Cardiac septum (tissue), 1 donor: ENCODE measurements around the gene KDM5C. TPM values are rescaled to one million over a fixed set of nuclear protein-coding genes. Genes with fewer than 3 reads are reported as not detected.
"Not testable (repeated sequence)": the region's sequence is repeated elsewhere in the genome, so short reads cannot be mapped to it uniquely, and the experiment has no call there.

ENCODE experiments used
- DNase-seq: peaks from one replicate; pipeline ENCODE4 v3.0.0-alpha.2; 2020; ENCODE audit warnings: low spot score
- intact Hi-C: fragments of 100-400 bp; cut with DNase I; formaldehyde crosslinking; loops from one replicate; pipeline ENCODE4 v1.14.0; 2022
- total RNA-seq: library from RNA; stranded (reverse); fragmentation: NEBNext Ultra II Directional; extraction: Animal tissue kit (Norgen Biotek cat#: 25700); gene quantifications from one replicate; pipeline ENCODE4 v1.2.1, GENCODE V29; 2021
- donor health status: DM: no; HTN: no; CAD: no.

Gene KDM5C
- total RNA-seq, 1 donor from 2014 or later, result 57.7 TPM

- DNase-seq, result peak; percentile 38
- intact Hi-C loops, result no loop called here
Observed at GRCh38 chrX:53211391-53211978, 13.5 kb downstream of the KDM5C start.

DNA sequence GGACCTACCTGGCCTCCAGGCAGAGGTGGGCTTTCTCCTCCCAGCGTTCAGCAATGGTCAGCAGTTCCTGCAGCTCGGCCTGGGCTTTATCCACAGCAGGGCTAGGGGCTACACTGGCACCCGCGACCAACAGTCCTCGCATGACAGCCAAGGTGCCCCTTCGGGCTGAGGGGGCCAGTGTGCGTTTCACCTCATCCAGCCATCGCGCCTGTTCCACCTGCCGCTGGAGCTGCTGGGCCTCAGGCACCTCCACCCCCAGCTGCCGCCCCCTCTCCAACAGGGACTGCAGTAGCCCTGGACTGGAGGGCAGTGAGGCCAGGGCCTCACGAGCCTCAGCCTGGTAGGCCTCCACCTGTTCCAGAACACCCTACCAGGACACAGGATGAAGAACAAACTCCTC lies 28.3 kb downstream of the KDM5C start:
- DNase-seq, result no peak
- intact Hi-C loops, result no loop called here

DNA sequence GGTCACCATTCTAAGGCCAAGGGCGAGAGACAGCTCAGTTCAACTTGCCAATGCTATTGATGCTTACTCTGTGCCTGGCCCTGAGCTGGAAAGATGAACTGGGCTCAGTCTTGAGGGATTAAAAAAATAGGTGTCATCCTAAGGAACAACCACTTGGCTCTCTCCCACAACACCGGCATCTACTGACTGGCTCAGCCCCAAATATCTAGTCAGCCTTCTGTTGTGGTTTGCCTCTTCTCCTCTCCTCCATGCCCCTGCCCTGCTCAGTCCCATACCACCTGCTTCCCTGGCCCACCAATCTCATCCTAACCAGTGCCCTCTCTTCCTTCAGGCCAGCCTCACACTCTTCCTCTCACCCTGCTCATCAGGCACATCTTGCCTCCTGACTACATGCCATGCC lies 29.6 kb downstream of the KDM5C start:
- no peak for DNase-seq
- intact Hi-C loops, result no loop called here

- DNase-seq, result peak; percentile 69
- intact Hi-C loops, result no loop called here
Observed at GRCh38 chrX:53194308-53194707, 30.7 kb downstream of the KDM5C start.

GRCh38 chrX:53193093-53193492 lies 31.9 kb downstream of the KDM5C start:
- intact Hi-C loops, result no loop called here
- DNase-seq, result no peak

GRCh38 chrX:53190363-53190960 lies 34.5 kb downstream of the KDM5C start:
- no peak for DNase-seq
- intact Hi-C loops, result no loop called here

GRCh38 chrX:53188763-53189162 lies 36.2 kb downstream of the KDM5C start:
- no peak for DNase-seq
- intact Hi-C loops, result no loop called here

- DNase-seq, result no peak
- intact Hi-C loops, result no loop called here
Observed at GRCh38 chrX:53186351-53186750, 38.7 kb downstream of the KDM5C start.

GRCh38 chrX:53184836-53185235 lies 40.2 kb downstream of the KDM5C start:
- DNase-seq, result no peak
- intact Hi-C loops, result no loop called here

DNA sequence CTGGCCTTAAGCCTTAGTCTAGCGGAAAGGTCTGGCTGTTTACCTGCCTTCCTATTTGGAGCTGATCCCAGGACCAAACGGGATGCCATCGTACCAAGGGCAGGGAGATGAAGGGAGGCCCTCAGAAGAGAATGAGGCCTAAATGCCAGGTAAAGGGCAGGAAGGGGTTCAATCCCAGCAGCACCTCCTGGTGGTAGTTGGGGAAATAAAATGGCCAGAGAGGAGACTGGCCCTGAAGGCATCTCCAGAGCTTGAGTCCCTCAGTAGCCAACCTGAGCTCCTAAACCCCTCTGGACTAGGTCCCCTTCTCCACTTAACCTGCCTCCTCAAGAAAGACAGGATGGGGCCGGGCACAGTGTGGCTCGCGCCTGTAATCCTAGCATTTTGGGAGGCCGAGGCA lies 53.7 kb downstream of the KDM5C start:
- intact Hi-C loops, result no loop called here
- DNase-seq, result no peak

GRCh38 chrX:53166103-53166502 lies 58.9 kb downstream of the KDM5C start:
- DNase-seq, result no peak
- intact Hi-C loops, result no loop called here

DNA sequence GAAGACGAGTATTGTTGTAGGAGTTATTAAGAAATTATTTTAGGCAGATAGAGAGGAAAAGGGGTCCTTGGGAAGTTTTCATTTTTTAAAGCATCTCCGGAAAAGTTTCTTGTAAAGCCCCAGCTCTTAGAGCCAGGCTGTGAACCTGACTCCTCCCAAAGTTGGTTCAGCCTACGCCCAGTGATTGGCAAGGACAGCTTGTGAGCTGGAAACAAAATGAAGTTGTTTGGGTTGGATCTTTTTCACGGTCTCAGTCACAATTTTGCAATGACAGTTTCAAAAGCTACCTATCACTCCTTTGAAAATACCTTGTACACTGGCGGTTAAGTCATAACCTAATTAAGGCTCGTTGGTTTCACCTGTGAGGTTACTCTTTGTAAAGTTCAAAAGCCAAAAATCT lies 60.4 kb downstream of the KDM5C start:
- intact Hi-C loops, DNase-seq: not testable (repeated sequence)

DNA sequence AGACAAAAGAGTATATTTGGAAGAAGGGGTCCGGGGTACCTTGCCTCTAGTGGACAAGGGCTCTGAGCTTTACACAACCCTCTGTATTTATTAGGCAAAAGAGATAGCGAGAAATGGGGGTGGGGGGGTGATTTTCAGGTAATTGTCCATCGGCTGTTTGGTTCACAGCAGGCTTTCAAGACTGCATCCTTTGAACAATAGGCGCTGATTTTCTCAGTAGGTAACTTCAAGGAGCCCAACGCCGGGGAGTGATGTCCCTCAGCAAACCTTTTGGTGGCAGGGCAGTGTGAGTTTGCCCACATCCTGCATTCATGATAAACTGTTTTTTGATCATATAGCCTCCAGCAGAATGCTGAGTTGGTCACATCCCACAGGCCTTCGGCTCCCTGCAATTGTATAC lies 61.6 kb downstream of the KDM5C start:
- DNase-seq, result no peak
- intact Hi-C loops, result no loop called here

DNA sequence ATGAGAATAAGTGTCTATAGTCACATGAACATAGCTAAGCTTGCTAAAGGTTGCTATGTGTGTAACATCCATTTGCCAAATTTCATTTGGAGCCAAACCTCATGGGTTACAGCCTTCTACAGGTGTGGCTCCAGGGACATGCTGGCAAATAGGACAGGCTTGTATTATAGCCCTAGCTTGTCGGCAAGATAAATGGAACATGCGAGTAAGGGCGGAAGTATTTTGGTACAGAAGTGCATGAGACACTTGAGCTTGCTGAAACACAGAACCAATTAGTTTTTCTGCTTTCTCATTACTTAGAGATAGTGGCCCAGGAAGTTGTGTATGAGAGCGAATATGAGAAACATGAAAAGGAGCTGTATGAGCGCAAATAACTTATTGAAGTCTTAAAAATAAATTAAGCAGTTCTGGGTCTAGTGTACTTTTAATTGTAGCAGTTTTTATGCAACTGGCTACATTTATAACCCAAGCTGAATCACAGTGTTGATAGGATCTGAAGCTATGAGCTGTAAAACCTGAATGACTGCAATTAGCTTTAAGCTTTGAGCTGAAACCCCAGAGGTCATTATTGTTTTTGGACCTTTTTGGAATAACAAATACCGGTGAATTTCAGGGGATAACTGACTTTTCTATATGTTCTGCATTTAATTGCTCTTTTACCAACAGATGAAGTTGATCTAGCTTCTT lies 64.6 kb downstream of the KDM5C start:
- no peak for DNase-seq
- intact Hi-C loops, result no loop called here

DNA sequence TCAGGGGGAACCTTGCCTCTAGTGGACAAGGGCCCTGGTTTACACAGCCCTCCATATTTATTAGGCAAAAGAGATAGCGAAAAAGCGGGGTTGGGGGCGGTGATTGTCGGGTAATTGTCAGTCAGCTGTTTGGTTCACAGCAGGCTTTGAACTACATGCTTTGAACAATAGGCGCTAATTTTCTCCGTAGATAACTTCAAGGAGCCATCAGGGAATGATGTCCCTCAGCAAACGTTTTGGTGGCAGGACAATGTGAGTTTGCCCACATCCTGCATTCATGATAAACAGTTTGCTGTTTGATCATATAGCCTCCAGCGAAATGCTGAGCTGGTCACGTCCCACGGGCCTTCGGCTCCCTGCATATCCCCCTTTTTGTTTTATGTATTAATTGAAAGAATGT lies 65.8 kb downstream of the KDM5C start:
- DNase-seq, result no peak
- intact Hi-C loops, result no loop called here

- intact Hi-C loops, result no loop called here
- no peak for DNase-seq
Observed at GRCh38 chrX:53156207-53156596, 68.8 kb downstream of the KDM5C start.

DNA sequence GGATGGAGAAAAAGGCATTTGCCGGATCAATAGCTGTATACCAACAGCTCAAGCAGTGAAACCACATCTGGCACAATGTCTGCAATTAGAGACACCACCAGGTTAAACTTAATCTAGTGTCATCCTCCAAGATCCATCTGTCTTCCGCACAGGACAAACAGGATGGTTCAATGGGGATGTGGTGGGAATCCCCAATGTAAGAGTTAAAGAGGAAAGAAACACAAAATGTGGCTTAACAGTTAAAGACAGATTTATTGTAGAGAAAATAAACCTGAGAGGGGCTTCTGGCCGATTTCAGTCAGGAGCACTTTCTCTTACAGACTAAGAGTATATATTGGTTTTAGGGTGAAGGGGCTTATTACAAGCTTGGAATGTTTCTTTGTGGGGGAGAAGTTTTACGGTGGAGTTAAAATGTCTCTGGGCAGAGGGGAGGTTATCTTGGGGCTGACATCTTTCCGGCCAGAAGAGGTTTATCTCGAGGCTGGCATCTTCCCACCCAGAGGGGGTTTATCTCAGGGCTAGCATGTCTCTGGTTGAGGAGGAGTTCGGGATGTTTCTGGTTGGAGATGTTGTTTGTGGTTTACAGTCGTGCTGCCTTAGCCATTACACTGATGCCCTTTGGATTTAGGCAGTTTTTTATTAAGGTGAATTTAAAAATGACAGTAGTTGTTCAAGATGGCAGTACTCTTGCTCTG lies 69.3 kb downstream of the KDM5C start:
- intact Hi-C loops, result no loop called here
- no peak for DNase-seq

DNA sequence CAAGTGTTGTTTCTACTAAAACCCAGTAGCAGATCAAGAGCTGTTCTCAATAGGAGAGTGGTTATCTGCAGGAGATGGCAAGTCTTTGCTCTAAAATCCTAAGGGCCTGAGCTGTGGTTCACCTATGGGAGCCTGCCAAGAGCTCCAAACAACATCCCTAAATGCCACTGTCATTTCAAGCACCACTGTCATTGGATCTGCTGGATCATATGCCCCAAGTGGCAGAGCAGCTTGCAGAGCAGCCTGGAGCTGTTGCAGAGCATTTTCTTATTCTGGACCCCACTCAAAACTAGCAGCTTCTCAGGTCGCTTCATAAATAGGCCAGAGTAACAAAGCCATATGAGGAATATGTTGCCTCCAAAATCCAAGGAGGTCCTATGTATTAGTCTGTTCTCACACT lies 71.4 kb downstream of the KDM5C start:
- intact Hi-C loops, result no loop called here
- DNase-seq, result no peak
